Frontal cortex (tissue), 4 donors: ENCODE results near the gene ETS2. TPM values are rescaled to one million over a fixed set of nuclear protein-coding genes. Genes with fewer than 3 reads are reported as not detected.
"Not testable (repeated sequence)": the region's sequence is repeated elsewhere in the genome, so short reads cannot be mapped to it uniquely, and the experiment has no call there.

Experiments
- DNase-seq, 2 donors: peaks; one replicate each; pipeline ENCODE4 v3.0.0; 2012; ENCODE audit warnings: low spot score in 2 of 2
- FAIRE-seq: peaks from 2 replicates; lab custom pipeline; 2012; peaks lifted over from hg19 to GRCh38; lab: Jason Lieb, UNC
- total RNA-seq: library from RNA; depleted of rRNA; stranded (reverse); fragments of >200 nt; gene quantifications from one replicate; pipeline ENCODE4 v1.2.3, GENCODE V29; 2014
- donor health status: control.
- donor health status: control.
- donor health status: control.

Gene ETS2
- total RNA-seq, 1 donor from 2014 or later, result 11.0 TPM

DNA sequence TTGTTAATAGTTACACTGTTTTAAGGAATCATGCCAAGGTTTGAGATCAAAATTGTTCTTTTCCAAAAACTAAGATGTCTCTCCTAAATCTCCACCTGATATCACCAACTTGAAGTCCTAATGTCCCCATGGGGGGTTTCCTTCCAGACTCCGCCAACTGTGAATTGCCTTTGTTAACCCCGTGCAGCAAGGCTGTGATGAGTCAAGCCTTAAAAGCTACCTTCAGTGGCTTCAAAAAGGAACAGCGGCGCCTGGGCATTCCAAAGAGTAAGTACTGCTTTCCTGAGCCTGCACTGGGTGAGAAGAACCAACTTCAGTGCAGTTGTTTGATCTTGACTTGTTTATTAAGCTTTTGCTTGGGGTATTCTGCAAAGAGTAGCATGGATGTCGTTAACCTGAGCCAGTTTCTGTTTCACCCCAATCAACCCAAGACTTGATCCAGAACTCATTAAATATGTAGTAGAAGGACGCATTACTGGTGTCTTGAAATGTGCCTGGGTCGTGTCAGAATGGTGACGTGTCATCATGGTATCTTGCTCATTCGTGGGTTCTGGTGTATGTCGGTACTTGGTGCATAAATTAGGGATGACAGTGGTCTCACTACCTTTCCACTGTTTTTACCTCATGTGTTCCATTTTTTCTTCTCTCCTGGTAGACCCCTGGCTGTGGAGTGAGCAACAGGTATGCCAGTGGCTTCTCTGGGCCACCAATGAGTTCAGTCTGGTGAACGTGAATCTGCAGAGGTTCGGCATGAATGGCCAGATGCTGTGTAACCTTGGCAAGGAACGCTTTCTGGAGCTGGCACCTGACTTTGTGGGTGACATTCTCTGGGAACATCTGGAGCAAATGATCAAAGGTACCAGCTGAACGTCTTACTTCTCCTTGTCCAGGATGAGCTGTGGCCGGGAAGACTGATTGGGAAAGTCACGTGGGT lies 8.7 kb downstream of the ETS2 start:
- no peak for DNase-seq
- no peak for FAIRE-seq

- FAIRE-seq (no peak), DNase-seq (no peak)
Observed at GRCh38 chr21:38815060-38815405, 9.3 kb downstream of the ETS2 start.

GRCh38 chr21:38816400-38816977 lies 10.8 kb downstream of the ETS2 start:
- no peak for DNase-seq
- no peak for FAIRE-seq

GRCh38 chr21:38817371-38818324 lies 11.9 kb downstream of the ETS2 start:
- FAIRE-seq (no peak), DNase-seq (no peak)

GRCh38 chr21:38818325-38818723 lies 12.6 kb downstream of the ETS2 start:
- FAIRE-seq (no peak), DNase-seq (no peak)

DNA sequence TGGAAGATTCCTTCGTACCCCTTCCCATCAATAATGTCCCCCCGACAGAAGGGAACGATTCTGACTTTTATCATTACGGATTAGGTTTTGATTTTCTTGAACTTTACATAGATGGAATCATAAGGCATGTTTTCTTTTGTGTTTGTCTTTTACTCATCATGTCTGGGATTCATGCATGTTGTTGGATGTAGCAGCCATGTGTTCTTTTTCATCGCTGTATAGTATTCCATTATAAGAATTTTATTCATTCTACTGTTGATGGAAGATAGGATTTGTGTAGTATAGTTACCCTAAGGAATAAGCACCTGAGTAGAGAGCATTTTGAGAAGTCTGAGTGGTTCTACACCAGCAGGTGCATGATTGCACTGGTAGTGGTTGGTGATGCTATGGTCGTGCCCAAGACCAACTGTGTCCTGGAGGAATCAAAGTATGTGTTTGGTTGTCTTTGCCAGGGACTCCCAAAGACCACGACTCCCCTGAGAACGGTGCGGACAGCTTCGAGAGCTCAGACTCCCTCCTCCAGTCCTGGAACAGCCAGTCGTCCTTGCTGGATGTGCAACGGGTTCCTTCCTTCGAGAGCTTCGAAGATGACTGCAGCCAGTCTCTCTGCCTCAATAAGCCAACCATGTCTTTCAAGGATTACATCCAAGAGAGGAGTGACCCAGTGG lies 13.5 kb downstream of the ETS2 start:
- DNase-seq (no peak), FAIRE-seq (no peak)

DNA sequence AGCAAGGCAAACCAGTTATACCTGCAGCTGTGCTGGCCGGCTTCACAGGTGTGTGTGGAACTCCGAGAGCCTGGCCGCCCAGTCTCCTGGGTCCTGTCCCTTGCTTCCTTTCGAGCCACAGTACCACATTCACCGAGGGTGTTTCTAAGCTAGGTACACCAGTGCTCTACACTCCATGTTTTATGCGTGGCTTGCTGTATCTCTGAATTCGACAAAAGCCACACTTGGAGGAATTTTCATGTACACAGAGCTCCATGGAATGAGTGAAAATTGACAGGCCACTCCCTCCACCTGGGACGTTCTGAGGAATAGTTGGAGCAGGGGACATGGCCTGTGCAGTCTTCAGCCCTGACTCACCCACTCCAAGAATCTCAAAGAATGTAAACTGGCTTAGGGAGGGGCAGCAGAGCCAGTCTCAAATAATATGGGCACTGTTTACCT lies 14.0 kb downstream of the ETS2 start:
- no peak for FAIRE-seq
- DNase-seq, result no peak

GRCh38 chr21:38820471-38821239 lies 14.9 kb downstream of the ETS2 start:
- FAIRE-seq (no peak), DNase-seq (no peak)

- DNase-seq, result no peak
- no peak for FAIRE-seq
Observed at GRCh38 chr21:38821248-38821647, 15.5 kb downstream of the ETS2 start.

GRCh38 chr21:38821959-38822682 lies 16.4 kb downstream of the ETS2 start:
- no peak for DNase-seq
- no peak for FAIRE-seq

GRCh38 chr21:38822778-38823238 lies 17.1 kb downstream of the ETS2 start:
- DNase-seq, result no peak
- FAIRE-seq, result no peak

DNA sequence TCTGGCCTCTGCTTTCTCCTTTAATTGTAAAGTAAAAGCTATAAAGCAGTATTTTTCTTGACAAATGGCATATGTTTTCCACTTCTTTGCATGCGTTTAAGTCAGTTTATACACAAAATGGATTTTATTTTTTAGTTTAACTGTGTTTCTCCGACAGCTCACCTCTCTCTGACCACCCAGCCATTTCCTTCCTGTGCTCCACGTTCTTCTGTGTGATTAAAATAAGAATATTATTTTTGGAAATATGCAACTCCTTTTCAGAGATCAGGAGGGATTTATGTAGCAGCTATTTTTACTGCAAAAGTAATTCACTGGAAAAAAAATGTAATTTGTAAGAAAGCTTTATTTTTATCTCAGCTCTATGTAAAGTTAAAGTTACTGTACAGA lies 18.0 kb downstream of the ETS2 start:
- FAIRE-seq (no peak), DNase-seq (no peak)

- DNase-seq, result no peak
- FAIRE-seq, result no peak
Observed at GRCh38 chr21:38824124-38824822, 18.5 kb downstream of the ETS2 start.

DNA sequence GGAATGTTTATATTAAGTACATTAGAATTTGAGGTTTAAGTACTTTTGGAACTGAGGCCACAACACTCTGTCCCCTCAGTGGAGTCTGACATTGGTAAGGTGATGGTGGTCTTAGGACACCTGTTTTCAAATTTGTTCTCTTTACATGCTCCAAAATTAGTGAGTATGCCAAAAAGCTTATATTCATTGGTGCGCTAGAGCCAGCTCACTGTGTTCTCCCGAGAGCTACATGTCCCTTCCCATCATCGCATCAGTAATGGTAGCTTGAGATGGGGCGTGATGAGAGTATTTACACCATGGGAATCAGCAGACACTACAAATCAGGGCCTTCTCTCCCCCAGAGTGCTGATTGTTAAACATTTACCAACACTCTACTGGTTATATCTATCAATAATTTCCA lies 19.5 kb downstream of the ETS2 start:
- DNase-seq (no peak), FAIRE-seq (no peak)

DNA sequence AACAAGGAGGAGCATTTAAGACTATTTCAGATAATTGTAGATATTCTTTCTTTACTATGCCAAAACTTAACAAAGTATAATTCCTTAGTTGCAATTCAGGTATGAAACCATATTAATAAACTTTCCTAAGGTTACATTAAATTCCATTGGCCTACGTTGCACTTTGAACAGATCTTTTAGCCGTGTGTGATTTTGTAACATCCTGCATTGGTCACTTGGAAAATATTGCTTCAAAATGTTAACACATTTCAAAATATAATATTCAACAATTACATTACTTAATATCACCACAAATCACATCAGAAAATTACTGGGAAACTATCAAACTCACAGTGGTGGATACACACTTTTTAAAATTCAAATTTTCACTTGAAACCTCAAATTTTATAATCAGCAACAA lies 20.2 kb downstream of the ETS2 start:
- FAIRE-seq, result no peak
- no peak for DNase-seq

DNA sequence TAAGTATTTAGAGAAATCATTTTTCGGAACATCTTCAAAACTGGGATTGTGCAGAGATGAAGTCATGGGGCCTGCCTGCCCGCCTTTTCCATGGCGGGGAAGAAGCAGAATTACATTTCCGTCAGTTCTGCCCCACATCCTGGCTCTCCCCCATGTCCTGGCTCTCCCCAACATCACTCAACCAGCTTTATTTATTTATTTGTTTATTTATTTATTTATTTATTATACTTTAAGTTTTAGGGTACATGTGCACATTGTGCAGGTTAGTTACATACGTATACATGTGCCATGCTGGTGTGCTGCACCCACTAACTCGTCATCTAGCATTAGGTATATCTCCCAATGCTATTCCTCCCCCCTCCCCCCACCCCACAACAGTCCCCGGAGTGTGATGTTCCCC lies 22.4 kb downstream of the ETS2 start:
- not testable (repeated sequence) for DNase-seq, FAIRE-seq

DNA sequence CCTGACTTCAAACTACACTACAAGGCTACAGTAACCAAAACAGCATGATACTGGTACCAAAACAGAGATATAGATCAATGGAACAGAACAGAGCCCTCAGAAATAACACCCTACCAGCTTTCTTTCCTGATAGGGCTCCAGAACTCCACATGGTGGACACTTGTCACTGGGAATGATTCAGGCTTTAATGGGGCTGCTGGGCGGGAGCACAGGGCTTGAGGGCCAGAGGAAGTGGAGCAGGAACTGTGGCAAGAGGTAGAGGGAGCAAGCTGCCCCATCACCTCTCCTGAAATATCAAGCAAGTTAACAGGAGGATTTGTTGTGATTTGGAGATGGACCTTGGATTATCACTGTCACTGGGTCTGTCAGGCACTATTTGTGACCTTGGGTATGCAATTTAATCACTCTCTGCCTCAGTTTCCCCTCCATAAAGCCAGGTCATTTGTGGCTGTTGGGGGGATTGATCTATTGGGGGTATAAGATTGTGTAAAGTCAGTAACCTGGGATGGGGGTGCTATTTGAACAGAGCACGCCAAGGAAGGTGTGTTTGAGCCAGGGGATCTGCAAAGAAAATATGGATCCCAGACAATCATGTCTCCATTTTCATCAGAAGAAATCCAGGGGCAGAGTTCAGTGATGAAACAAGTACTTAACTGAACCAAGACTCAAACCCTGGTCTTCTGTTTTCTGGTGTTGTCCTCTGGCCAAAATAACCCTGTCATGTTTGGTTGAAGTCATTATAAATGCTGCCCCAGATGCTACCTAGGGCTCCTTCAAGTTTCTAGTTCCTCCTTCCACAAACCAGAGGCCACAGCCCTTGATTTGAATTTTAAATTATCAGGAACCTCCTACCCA lies 25.2 kb downstream of the ETS2 start:
- DNase-seq (no peak), FAIRE-seq (no peak)
